Measurements from ENCODE around the gene NDUFA7. TPM values are rescaled to one million over a fixed set of nuclear protein-coding genes. Genes with fewer than 3 reads are reported as not detected.

NDUFA7 gene
- total RNA-seq, 1 experiment from 2014 or later = 70.2 TPM

- TF ChIP-seq, protein P1, sequence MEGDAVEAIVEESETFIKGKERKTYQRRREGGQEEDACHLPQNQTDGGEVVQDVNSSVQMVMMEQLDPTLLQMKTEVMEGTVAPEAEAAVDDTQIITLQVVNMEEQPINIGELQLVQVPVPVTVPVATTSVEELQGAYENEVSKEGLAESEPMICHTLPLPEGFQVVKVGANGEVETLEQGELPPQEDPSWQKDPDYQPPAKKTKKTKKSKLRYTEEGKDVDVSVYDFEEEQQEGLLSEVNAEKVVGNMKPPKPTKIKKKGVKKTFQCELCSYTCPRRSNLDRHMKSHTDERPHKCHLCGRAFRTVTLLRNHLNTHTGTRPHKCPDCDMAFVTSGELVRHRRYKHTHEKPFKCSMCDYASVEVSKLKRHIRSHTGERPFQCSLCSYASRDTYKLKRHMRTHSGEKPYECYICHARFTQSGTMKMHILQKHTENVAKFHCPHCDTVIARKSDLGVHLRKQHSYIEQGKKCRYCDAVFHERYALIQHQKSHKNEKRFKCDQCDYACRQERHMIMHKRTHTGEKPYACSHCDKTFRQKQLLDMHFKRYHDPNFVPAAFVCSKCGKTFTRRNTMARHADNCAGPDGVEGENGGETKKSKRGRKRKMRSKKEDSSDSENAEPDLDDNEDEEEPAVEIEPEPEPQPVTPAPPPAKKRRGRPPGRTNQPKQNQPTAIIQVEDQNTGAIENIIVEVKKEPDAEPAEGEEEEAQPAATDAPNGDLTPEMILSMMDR (conservative IDR thresholded peaks at IDR 0.05; ENCODE audit: low read depth, low read length) = no peak
- no peak for TF ChIP-seq EZH2 (IDR thresholded peaks at IDR 0.05; ENCODE audit: borderline replicate concordance, low read depth, low read length, poor library complexity, severe bottlenecking)
- H3K27ac ChIP-seq (ENCODE audit: low read depth, low read length, poor library complexity, severe bottlenecking) = no peak overlapping the region
These were observed 46.3 kb upstream of the NDUFA7 start for GRCh38 chr19:8367327-8368001.

GRCh38 chr19:8366961-8367326, 45.8 kb upstream of the NDUFA7 start:
- H3K27me3 ChIP-seq (replicated peaks; ENCODE audit: insufficient read depth, low read depth, low read length, poor library complexity) = peaks cover 6% of the 10 kb centered on the region
- TF ChIP-seq EZH2 (IDR thresholded peaks at IDR 0.05; ENCODE audit: borderline replicate concordance, low read depth, low read length, poor library complexity, severe bottlenecking) = no peak
- TF ChIP-seq, protein P1 (conservative IDR thresholded peaks at IDR 0.05; ENCODE audit: low read depth, low read length) = no peak
- ChIA-PET POLR2A (ENCODE audit: low non-redundant PET) (interaction anchor here (0.6 kb wide), 1 partner anchor 84 kb away, joined by 3 read pairs; no protein-coding TSS in a partner anchor), CTCF (no interaction called here)
- intact Hi-C loops (cut with micrococcal nuclease; ENCODE audit: unreplicated experiment) = no loop called here
- no peak overlapping the region for H3K4me3 ChIP-seq (ENCODE audit: low read depth, low read length, poor library complexity, severe bottlenecking)
- BruUV-seq (replicated peaks) = no TSS peak
- H3K4me1 ChIP-seq (ENCODE audit: insufficient read depth, low read length, poor library complexity, severe bottlenecking) = peaks cover 31% of the 10 kb centered on the region
- no peaks in the 10 kb centered on the region for H3K9me3 ChIP-seq (ENCODE audit: low read depth, low read length, poor library complexity, severe bottlenecking)
- H3K36me3 ChIP-seq (ENCODE audit: insufficient read depth, low read length, poor library complexity, severe bottlenecking) = no peaks in the 10 kb centered on the region
- no peak for DNase-seq (ENCODE audit: low spot score)
- H3K27ac ChIP-seq (ENCODE audit: low read depth, low read length, poor library complexity, severe bottlenecking) = no peak overlapping the region

More at GRCh38 chr19:8367327-8368001, 46.3 kb upstream of the NDUFA7 start:
- no peak overlapping the region for H3K4me3 ChIP-seq (ENCODE audit: low read depth, low read length, poor library complexity, severe bottlenecking)
- H3K36me3 ChIP-seq (ENCODE audit: insufficient read depth, low read length, poor library complexity, severe bottlenecking) = no peaks in the 10 kb centered on the region
- peaks cover 6% of the 10 kb centered on the region for H3K27me3 ChIP-seq (replicated peaks; ENCODE audit: insufficient read depth, low read depth, low read length, poor library complexity)
- no TSS peak for BruUV-seq (replicated peaks)
- peaks cover 26% of the 10 kb centered on the region for H3K4me1 ChIP-seq (ENCODE audit: insufficient read depth, low read length, poor library complexity, severe bottlenecking)
- no peaks in the 10 kb centered on the region for H3K9me3 ChIP-seq (ENCODE audit: low read depth, low read length, poor library complexity, severe bottlenecking)
- ChIA-PET POLR2A (ENCODE audit: low non-redundant PET) (interaction anchor here (0.6 kb wide), 1 partner anchor 12 kb away, joined by 6 read pairs; no protein-coding TSS in a partner anchor), CTCF (interaction anchor here (0.7 to 0.9 kb wide), 2 partner anchors 14 to 34 kb away, joined by 3 to 4 read pairs; no protein-coding TSS in a partner anchor)
- DNase-seq (ENCODE audit: low spot score) = peak; percentile 89
- intact Hi-C loops (cut with micrococcal nuclease; ENCODE audit: unreplicated experiment) = no loop called here

DNA sequence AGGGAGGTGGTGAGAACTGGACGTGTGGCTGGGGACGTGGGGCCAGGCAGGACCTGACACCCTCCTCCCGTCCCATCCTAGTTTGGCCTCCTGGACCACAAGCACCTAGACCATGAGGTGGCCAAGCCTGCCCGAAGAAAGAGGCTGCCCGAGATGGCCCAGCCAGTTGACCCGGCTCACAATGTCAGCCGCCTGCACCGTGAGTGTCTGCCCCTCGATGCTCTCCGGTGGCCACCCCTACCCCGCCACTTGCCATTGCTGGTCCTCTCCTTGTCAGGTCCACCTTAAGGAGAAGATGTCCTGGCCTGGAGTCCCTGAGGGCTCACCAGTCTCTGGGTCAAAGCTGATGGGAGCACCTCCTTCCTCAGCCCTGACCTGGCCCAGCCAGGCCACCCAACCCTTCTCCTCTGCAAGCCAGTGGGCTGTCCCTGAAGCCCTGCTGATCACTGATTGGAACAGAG, 45.0 kb upstream of the NDUFA7 start:
- Histone ChIP-seq H3K4me3 (ENCODE audit: low read depth, low read length, poor library complexity, severe bottlenecking) (no peak overlapping the region), H3K36me3 (ENCODE audit: insufficient read depth, low read length, poor library complexity, severe bottlenecking) (no peaks in the 10 kb centered on the region), H3K27me3 (replicated peaks; ENCODE audit: insufficient read depth, low read depth, low read length, poor library complexity) (peaks cover 6% of the 10 kb centered on the region), H3K4me1 (ENCODE audit: insufficient read depth, low read length, poor library complexity, severe bottlenecking) (peaks cover 36% of the 10 kb centered on the region), H3K27ac (ENCODE audit: low read depth, low read length, poor library complexity, severe bottlenecking) (no peak overlapping the region), H3K9me3 (ENCODE audit: low read depth, low read length, poor library complexity, severe bottlenecking) (no peaks in the 10 kb centered on the region)
- intact Hi-C loops (cut with micrococcal nuclease; ENCODE audit: unreplicated experiment) = no loop called here
- BruUV-seq (replicated peaks) = no TSS peak
- TF ChIP-seq, protein P1 (conservative IDR thresholded peaks at IDR 0.05; ENCODE audit: low read depth, low read length) = no peak
- no peak for TF ChIP-seq EZH2 (IDR thresholded peaks at IDR 0.05; ENCODE audit: borderline replicate concordance, low read depth, low read length, poor library complexity, severe bottlenecking)
- DNase-seq (ENCODE audit: low spot score) = no peak
- ChIA-PET POLR2A (ENCODE audit: low non-redundant PET) (interaction anchor here (0.6 kb wide), 1 partner anchor 12 kb away, joined by 3 read pairs; no protein-coding TSS in a partner anchor), CTCF (interaction anchor here (0.8 kb wide), 1 partner anchor 51 kb away, joined by 8 read pairs; no protein-coding TSS in a partner anchor)
